ENCODE data around the gene TMEM178A. TPM values are rescaled to one million over a fixed set of nuclear protein-coding genes. Genes with fewer than 3 reads are reported as not detected.
A peak's percentile ranks its signal among the peaks of the same experiment; 100 is the strongest.

Gene TMEM178A
- total and polyA plus RNA-seq, 2 donors (not counting 1 experiment from before 2014, with no cell fraction given), result 0.69 to 0.99 TPM

GRCh38 chr2:39728941-39729351 lies 63.2 kb downstream of the TMEM178A start:
- no peak overlapping the region for H3K9ac ChIP-seq (ENCODE audit: low read length)
- ChIA-PET CTCF (interaction anchor here (0.7 to 8.7 kb wide), 14 partner anchors 10 to 670 kb away, joined by 3 to 162 read pairs (median 6); partner anchors contain the start of gene CDKL4), POLR2A (no interaction called here)
- no peak for TF ChIP-seq EZH2 (IDR thresholded peaks at IDR 0.05; ENCODE audit: borderline replicate concordance, insufficient read depth, low read depth, low read length, poor library complexity, severe bottlenecking)
- peak; percentile 79 for TF ChIP-seq CTCF (IDR thresholded peaks at IDR 0.05)
- peaks cover 0 to under 1% of the 10 kb centered on the region in 2 experiments for H3K36me3 ChIP-seq (replicated peaks in 1 of 2; ENCODE audit: control extremely low read depth in 1 of 2, control insufficient read depth in 1 of 2, extremely low read depth in 1 of 2, insufficient read depth in 2 of 2, low read length in 1 of 2)
- Mint-ChIP-seq H3K27ac (peak overlapping the region; percentile 38), H3K9me3 (ENCODE audit: insufficient read depth) (no peaks in the 10 kb centered on the region), H3K4me1 (peaks cover 9% of the 10 kb centered on the region), H3K27me3 (no peaks in the 10 kb centered on the region), H3K4me3 (no peak overlapping the region)
- peaks cover 0 to 14% of the 10 kb centered on the region in 2 donors for H3K4me1 ChIP-seq (ENCODE audit: control insufficient read depth in 2 of 2, insufficient read depth in 2 of 2, low read length in 2 of 2)
- no peak overlapping the region for H2AFZ ChIP-seq (ENCODE audit: insufficient read depth, low read depth, low read length, poor library complexity, severe bottlenecking)
- DNase-seq, result peak; percentile 42
- no peak overlapping the region for H3K4me3 ChIP-seq (ENCODE audit: control extremely low read depth in 1 of 5, extremely low read depth in 1 of 5, insufficient read depth in 1 of 5, low read depth in 2 of 5, low read length in 4 of 5)
- no peak overlapping the region for H3K4me2 ChIP-seq (replicated peaks; ENCODE audit: low read depth, low read length, poor library complexity, severe bottlenecking)
- intact Hi-C loops (cut with micrococcal nuclease), result no loop called here
- H3K9me3 ChIP-seq (ENCODE audit: control extremely low read depth in 1 of 3, control insufficient read depth in 2 of 3, insufficient read depth in 1 of 3, low read length in 2 of 3), result no peaks in the 10 kb centered on the region
- ATAC-seq (ENCODE audit: low read depth), result peak; percentile 45
- no peaks in the 10 kb centered on the region for H3K27me3 ChIP-seq (replicated peaks in 1 of 4; ENCODE audit: control extremely low read depth in 1 of 4, control insufficient read depth in 3 of 4, insufficient read depth in 4 of 4, low read length in 3 of 4)
- H3K27ac ChIP-seq (ENCODE audit: low read length in 2 of 2), result no peak overlapping the region
- H4K20me1 ChIP-seq (ENCODE audit: control insufficient read depth, insufficient read depth, low read length, poor library complexity, severe bottlenecking), result no peaks in the 10 kb centered on the region
- H3K79me2 ChIP-seq (ENCODE audit: control insufficient read depth, insufficient read depth, low read length), result no peaks in the 10 kb centered on the region
- 84% methylated on average over 3 of the region's 5 CpGs for WGBS (ENCODE audit: insufficient coverage)

- no peak overlapping the region for H3K27ac Mint-ChIP-seq
- POLR2A ChIA-PET, result no interaction called here
- Histone ChIP-seq H4K20me1 (ENCODE audit: control insufficient read depth, insufficient read depth, low read length, poor library complexity, severe bottlenecking) (no peaks in the 10 kb centered on the region), H3K36me3 (replicated peaks in 1 of 2; ENCODE audit: control extremely low read depth in 1 of 2, control insufficient read depth in 1 of 2, extremely low read depth in 1 of 2, insufficient read depth in 2 of 2, low read length in 1 of 2) (peaks cover 0 to 7% of the 10 kb centered on the region in 2 experiments), H3K4me2 (replicated peaks; ENCODE audit: low read depth, low read length, poor library complexity, severe bottlenecking) (no peak overlapping the region), H2AFZ (ENCODE audit: insufficient read depth, low read depth, low read length, poor library complexity, severe bottlenecking) (no peak overlapping the region), H3K27ac (ENCODE audit: low read length in 2 of 2) (no peak overlapping the region), H3K4me1 (ENCODE audit: control insufficient read depth in 2 of 2, insufficient read depth in 2 of 2, low read length in 2 of 2) (peaks cover 0 to 14% of the 10 kb centered on the region in 2 donors), H3K79me2 (ENCODE audit: control insufficient read depth, insufficient read depth, low read length) (no peaks in the 10 kb centered on the region), H3K9me3 (ENCODE audit: control extremely low read depth in 1 of 3, control insufficient read depth in 2 of 3, insufficient read depth in 1 of 3, low read length in 2 of 3) (no peaks in the 10 kb centered on the region), H3K4me3 (ENCODE audit: control extremely low read depth in 1 of 5, extremely low read depth in 1 of 5, insufficient read depth in 1 of 5, low read depth in 2 of 5, low read length in 4 of 5) (no peak overlapping the region), H3K9ac (ENCODE audit: low read length) (no peak overlapping the region), H3K27me3 (replicated peaks in 1 of 4; ENCODE audit: control extremely low read depth in 1 of 4, control insufficient read depth in 3 of 4, insufficient read depth in 4 of 4, low read length in 3 of 4) (no peaks in the 10 kb centered on the region)
- ATAC-seq (ENCODE audit: low read depth) (no peak), DNase-seq (peak; percentile 9)
- no peaks in the 10 kb centered on the region for H3K27me3 Mint-ChIP-seq
- no peak overlapping the region for H3K4me3 Mint-ChIP-seq
- CTCF ChIA-PET, result interaction anchor here (0.8 to 8.7 kb wide), 34 partner anchors 10 to 783 kb away, joined by 3 to 162 read pairs (median 5); partner anchors contain the start of gene CDKL4
- H3K9me3 Mint-ChIP-seq (ENCODE audit: insufficient read depth), result no peaks in the 10 kb centered on the region
- peaks cover 9% of the 10 kb centered on the region for H3K4me1 Mint-ChIP-seq
- no peak for TF ChIP-seq CTCF (IDR thresholded peaks at IDR 0.05)
- TF ChIP-seq EZH2 (IDR thresholded peaks at IDR 0.05; ENCODE audit: borderline replicate concordance, insufficient read depth, low read depth, low read length, poor library complexity, severe bottlenecking), result no peak
- intact Hi-C loops (cut with micrococcal nuclease), result loop anchor here (1.0 to 2.0 kb wide), 3 partner anchors 217 to 499 kb away; no protein-coding TSS in a partner anchor
- WGBS (ENCODE audit: insufficient coverage), result 98% methylated on average over 4 of the region's 5 CpGs
These were observed 64.6 kb downstream of the TMEM178A start for GRCh38 chr2:39730276-39730675.

Measured in B cell (primary cell).